Lower lobe of right lung (tissue), 2 donors: ENCODE data around the gene SMIM29. TPM values are rescaled to one million over a fixed set of nuclear protein-coding genes. Genes with fewer than 3 reads are reported as not detected.

Experiments used
- ATAC-seq, 2 donors: fragments of 200-7000 bp; cut with Tn5 transposase; one replicate each; pipeline ENCODE4 v1.9.1; 2020 to 2022; ENCODE audit warnings: mild to moderate bottlenecking in 2 of 2, moderate library complexity in 2 of 2
- DNase-seq: peaks from one replicate; pipeline ENCODE4 v3.0.0-alpha.2; 2020
- H3K27ac ChIP-seq: fragments of 200-600 bp; one replicate; pipeline ENCODE4 v1.8.0; 2022
- H3K27me3 ChIP-seq: fragments of 200-600 bp; one replicate; pipeline ENCODE4 v1.8.0; 2022; ENCODE audit warnings: low read depth
- H3K36me3 ChIP-seq: fragments of 200-600 bp; one replicate; pipeline ENCODE4 v1.8.0; 2022; ENCODE audit warnings: mild to moderate bottlenecking
- H3K4me1 ChIP-seq: fragments of 200-600 bp; one replicate; pipeline ENCODE4 v1.8.0; 2022
- H3K4me3 ChIP-seq: fragments of 200-600 bp; one replicate; pipeline ENCODE4 v1.8.0; 2022; ENCODE audit warnings: mild to moderate bottlenecking
- H3K9me3 ChIP-seq: fragments of 200-600 bp; one replicate; pipeline ENCODE4 v1.8.0; 2022
- intact Hi-C: fragments of 100-400 bp; cut with DNase I; formaldehyde crosslinking; loops from one replicate; pipeline ENCODE4 v1.11.0; 2022
- total RNA-seq: library from RNA; stranded (reverse); fragmentation: NEBNext Ultra II Directional; extraction: Animal tissue kit (Norgen Biotek cat#: 25700); gene quantifications from one replicate; pipeline ENCODE4 v1.2.1, GENCODE V29; 2021
- TF ChIP-seq, protein P1 (sequence below): fragments of 200-600 bp; IDR thresholded peaks from one replicate; pipeline ENCODE4 v1.8.0; 2022; ENCODE audit warnings: antibody characterized with exemption, mild to moderate bottlenecking
- donor health status: DM: no; HTN: yes; CAD: no; lungs with severe emphysema.

SMIM29 gene
- total RNA-seq, 1 donor from 2014 or later = 29.8 TPM

DNA sequence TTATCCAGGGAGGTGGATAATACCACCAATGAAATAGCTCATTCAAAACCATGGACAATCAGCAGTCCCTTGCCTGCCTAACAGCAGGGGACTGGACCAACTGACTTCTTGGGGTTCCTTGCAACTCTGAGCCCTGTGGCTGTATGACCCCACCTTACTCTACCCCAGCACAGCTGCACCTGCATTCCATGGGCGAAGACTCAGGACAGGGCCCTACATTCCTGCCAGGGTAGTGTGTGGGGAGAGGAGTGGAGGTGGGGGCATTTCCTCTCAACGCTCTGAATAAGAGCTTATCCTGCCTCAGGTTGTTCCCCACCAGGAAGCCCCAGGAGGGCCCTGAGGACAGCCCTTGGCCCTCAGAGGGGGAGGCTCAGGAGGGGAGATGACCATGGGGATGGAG, 42.9 kb downstream of the SMIM29 start:
- Histone ChIP-seq H3K4me3 (no peak overlapping the region), H3K9me3 (no peaks in the 10 kb centered on the region), H3K4me1 (no peaks in the 10 kb centered on the region), H3K27ac (no peak overlapping the region), H3K36me3 (no peaks in the 10 kb centered on the region), H3K27me3 (no peaks in the 10 kb centered on the region)
- intact Hi-C loops = no loop called here
- ATAC-seq (no peak), DNase-seq (no peak)
- TF ChIP-seq, protein P1, sequence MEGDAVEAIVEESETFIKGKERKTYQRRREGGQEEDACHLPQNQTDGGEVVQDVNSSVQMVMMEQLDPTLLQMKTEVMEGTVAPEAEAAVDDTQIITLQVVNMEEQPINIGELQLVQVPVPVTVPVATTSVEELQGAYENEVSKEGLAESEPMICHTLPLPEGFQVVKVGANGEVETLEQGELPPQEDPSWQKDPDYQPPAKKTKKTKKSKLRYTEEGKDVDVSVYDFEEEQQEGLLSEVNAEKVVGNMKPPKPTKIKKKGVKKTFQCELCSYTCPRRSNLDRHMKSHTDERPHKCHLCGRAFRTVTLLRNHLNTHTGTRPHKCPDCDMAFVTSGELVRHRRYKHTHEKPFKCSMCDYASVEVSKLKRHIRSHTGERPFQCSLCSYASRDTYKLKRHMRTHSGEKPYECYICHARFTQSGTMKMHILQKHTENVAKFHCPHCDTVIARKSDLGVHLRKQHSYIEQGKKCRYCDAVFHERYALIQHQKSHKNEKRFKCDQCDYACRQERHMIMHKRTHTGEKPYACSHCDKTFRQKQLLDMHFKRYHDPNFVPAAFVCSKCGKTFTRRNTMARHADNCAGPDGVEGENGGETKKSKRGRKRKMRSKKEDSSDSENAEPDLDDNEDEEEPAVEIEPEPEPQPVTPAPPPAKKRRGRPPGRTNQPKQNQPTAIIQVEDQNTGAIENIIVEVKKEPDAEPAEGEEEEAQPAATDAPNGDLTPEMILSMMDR = no peak

DNA sequence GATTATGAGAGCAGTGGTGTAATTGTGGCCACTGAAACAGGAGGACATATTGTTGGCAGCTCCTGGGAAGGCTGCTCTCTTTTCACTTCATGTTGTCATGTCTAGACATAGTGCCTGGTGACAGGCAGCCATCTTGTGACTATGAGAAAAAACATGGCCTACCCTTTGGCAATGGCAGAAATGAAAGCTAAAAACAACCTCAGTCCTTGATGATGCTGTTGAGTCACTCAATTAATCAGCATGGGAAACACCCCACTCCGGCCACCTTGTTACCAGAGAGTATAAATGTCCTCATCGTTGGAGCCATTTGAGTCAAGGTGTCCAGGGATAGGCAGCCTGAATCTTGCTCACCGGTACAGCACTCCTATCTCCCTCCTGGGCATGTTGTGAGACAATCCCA, 43.3 kb downstream of the SMIM29 start:
- H3K27me3 ChIP-seq = no peaks in the 10 kb centered on the region
- ATAC-seq (no peak), DNase-seq (no peak)
- no peak overlapping the region for H3K27ac ChIP-seq
- TF ChIP-seq, protein P1 = no peak
- intact Hi-C loops = no loop called here
- H3K36me3 ChIP-seq = no peaks in the 10 kb centered on the region
- no peak overlapping the region for H3K4me3 ChIP-seq
- no peaks in the 10 kb centered on the region for H3K4me1 ChIP-seq
- no peaks in the 10 kb centered on the region for H3K9me3 ChIP-seq

DNA sequence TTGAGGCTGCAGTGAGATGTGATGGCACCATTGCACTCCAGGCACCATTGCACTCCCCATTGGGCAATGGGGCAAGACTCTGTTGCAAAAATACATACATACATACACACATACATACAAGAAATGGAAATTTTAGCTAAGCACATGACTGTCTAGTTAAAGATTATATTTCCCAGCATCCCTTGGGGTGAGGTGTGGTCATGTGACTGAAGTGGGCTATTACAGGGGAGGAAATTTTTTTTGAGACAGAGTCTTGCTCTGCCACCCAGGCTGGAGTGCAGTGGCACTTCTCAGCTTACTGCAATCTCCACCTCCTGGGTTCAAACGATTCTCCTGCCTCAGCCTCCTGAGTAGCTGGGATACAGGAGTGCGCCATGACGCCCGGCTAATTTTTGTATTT, 44.1 kb downstream of the SMIM29 start:
- DNase-seq (no peak), ATAC-seq (no peak)
- Histone ChIP-seq H3K27me3 (no peaks in the 10 kb centered on the region), H3K36me3 (no peaks in the 10 kb centered on the region), H3K27ac (no peak overlapping the region), H3K9me3 (no peaks in the 10 kb centered on the region), H3K4me1 (no peaks in the 10 kb centered on the region), H3K4me3 (no peak overlapping the region)
- TF ChIP-seq, protein P1 = no peak
- intact Hi-C loops = no loop called here

DNA sequence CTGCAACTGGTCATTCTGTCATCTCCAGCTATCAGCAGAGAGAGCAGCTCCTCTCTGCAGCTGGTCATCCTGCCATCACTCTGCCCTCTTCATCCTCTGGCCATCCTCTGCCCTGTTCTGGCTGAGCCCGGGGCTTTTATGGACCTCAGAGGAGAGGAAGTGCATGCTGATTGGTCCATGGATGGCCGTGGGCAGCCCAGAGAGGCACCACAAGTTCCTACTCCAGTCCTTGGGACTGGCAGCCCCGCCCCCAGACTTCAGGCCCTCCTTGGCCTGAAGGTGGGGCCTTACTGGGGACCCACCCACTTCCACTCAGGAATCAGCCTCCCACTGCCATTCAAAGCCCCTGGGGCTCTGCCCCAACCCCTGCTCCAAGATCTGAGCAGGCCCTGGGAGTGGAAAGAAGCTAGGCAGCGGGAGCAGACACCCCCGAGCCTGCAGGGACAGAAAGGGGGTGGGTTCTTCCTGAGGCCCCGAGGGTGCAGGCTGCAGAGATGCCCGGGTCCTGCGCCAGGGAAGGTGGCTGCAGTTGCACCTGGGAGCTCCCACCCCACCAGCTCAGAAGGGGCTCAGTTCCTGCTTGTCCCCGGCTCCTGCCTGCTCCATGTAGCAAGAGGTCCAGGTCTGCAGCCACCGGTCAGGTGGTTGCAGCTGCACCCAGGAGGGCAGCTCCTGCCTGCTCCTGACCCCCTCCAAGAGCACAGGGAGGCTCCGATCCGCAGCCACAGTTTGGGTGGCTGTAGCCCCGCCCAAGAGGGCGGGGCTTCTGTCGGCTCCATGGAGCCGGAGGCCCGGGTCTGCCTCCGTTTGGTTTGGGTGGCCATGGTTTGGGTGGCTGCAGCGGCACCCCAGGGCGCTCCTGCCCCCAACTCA, 46.2 kb downstream of the SMIM29 start:
- intact Hi-C loops = no loop called here
- Histone ChIP-seq H3K27me3 (no peaks in the 10 kb centered on the region), H3K36me3 (no peaks in the 10 kb centered on the region), H3K4me1 (no peaks in the 10 kb centered on the region), H3K9me3 (no peaks in the 10 kb centered on the region), H3K27ac (no peak overlapping the region), H3K4me3 (no peak overlapping the region)
- no peak for DNase-seq
- ATAC-seq = peak in 1 of 2 donors; percentile 27
- TF ChIP-seq, protein P1 = no peak

DNA sequence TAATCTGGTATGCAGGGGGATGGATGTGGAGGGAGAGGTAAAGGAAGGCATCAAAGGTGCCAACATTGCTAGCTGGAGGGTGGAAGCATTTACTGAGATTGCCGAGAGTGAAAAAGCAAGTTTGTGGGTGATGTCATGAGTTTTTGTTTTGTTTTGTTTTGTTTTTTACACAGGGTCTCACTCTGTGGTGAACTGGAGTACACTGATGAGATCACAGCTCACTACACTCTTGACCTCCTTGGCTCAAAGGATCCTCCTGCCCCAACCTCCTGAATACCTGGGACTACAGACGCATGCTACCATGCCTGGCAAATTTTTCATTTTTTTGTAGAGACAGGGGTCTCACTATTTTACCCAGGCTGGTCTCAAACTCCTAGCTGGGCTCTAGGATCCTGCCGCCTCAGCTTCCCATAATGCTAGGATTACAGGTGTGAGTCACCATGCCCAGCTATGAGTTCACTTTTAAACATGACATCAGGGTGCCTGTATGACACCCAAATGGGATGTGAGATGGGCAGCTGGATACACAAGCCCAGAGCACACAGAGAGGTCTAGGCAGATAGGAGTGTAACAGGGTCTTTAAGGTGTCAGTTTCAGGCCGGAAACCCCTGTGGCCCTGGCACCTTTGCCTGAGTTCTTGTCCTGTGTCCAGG, 47.2 kb downstream of the SMIM29 start:
- DNase-seq (no peak), ATAC-seq (no peak)
- intact Hi-C loops = no loop called here
- Histone ChIP-seq H3K36me3 (no peaks in the 10 kb centered on the region), H3K27ac (no peak overlapping the region), H3K4me3 (no peak overlapping the region), H3K9me3 (no peaks in the 10 kb centered on the region), H3K27me3 (no peaks in the 10 kb centered on the region), H3K4me1 (peaks cover 2% of the 10 kb centered on the region)
- TF ChIP-seq, protein P1 = no peak
